Activated T-helper 1 cell treated with anti-CD3 and anti-CD28 coated beads, Interleukin-2, amount 50 U/mL, for 16 hours (primary cell): ENCODE measurements around the gene ARVCF.

Source experiments
- DNase-seq, 2 donors: peaks; one replicate each; pipeline ENCODE4 v3.0.0-alpha.2; 2020; ENCODE audit warnings: low read depth in 1 of 2, low spot score in 1 of 2

The ARVCF gene

DNA sequence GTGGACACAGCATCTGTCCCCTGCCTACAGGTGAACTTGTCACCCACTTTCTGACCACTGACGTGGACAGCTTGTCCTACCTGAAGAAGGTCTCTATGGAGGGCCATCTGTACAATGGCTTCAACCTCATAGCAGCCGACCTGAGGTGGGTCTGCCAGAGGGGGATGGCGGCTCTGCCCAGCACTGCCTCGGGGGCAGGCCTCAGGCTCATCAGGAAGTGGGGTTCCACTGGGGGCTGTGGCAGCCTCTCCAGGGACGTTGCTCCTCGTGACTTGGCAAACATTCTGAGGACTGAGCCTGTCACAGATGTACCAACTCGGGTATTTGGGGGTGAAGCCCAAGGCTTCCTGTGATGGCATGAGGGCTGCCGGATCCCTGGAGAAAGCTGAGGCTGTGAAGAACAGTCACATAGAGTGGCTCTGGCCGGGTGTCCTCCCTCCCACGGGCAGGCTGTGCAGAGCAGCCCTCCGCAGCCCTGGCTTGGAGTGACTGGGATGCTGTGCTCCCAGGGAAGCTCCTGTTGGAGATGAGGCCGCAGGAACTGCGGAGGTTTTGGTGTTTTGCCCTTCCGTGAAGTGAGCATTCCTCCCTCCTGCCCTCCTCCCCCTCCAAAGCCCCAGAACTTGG, 36.9 kb upstream of the ARVCF start:
- no peak for DNase-seq

DNA sequence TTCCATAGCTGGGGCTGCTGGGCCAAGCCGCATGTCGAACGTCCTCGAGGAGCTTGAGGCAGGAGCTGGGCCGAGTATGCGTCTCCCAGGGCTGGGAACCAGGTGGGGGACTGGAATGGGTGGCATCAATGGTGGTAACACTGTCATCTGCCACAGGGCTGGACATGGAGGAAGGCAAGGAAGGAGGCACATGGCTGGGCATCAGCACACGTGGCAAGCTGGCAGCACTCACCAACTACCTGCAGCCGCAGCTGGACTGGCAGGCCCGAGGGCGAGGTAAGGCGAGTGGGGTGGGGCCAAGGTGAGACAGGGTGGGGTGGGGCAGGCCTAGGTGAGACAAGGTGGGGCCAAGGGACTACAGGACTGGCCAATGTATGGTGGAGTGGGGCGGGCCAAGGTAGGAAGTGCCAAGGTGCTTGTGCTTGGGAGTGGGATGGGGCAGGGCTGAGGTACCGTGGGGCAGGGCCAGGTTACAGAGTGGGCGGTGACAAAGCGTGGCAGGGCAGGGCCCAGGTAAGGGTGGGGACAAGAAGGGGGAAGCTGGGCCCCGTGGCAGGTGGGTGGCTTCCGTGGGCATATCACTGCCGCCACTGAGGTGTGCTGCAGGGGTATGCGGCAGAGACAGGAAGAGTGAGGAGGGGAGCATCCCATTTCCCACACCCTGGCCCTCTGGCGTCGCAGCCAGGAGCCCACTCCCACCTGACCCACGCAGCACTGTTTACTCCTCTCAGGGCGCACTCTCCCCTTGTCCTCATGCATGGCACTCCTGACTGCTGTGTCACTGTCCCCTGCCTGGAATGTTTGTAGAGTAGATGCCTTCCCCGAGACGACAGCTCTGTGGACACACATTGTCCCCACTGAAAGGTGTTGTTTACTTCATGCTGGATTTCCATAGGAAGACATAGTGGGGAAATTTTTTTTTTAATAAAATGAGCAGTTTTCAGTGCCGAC, 36.0 kb upstream of the ARVCF start:
- DNase-seq = no peak

GRCh38 chr22:20051927-20052308, 35.3 kb upstream of the ARVCF start:
- no peak for DNase-seq

GRCh38 chr22:20046730-20047129, 30.1 kb upstream of the ARVCF start:
- DNase-seq = no peak

- DNase-seq = no peak
Measured at GRCh38 chr22:20044495-20045151, 28.0 kb upstream of the ARVCF start.

GRCh38 chr22:20043997-20044342, 27.3 kb upstream of the ARVCF start:
- no peak for DNase-seq

- no peak for DNase-seq
Measured at GRCh38 chr22:20043057-20043996, 26.7 kb upstream of the ARVCF start.

GRCh38 chr22:20040327-20041200, 23.9 kb upstream of the ARVCF start:
- DNase-seq = no peak

DNA sequence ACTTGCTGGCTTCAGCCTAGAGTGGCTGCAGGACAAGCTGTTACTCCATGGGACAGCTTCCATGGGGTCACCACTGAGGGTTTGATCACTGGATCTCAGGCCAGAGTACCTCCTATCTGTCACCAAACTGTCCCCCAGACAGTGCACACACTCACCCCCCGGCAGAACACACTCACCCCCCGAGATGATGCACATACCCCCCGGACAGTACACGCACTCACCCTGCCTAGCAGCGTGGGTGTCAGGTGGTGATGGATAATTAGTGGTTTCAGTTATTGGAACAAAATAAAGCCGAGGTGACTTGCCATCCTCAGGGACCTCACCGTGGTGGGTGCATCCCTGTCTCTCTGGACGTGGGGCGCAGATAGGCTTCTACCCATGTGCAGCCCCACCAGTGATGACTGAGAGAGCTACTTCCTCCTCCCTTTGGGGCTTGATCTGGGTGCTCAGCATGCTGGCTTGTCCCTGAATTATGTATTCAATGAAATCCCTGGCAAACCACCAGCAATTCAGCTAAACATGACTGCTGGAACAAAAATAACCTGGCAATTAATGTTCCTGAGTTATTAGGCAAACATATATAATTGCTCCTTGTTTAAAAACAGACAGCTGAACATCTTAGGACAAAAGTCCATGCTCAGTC, 23.2 kb upstream of the ARVCF start:
- DNase-seq = no peak

GRCh38 chr22:20038574-20038973, 22.0 kb upstream of the ARVCF start:
- no peak for DNase-seq

DNA sequence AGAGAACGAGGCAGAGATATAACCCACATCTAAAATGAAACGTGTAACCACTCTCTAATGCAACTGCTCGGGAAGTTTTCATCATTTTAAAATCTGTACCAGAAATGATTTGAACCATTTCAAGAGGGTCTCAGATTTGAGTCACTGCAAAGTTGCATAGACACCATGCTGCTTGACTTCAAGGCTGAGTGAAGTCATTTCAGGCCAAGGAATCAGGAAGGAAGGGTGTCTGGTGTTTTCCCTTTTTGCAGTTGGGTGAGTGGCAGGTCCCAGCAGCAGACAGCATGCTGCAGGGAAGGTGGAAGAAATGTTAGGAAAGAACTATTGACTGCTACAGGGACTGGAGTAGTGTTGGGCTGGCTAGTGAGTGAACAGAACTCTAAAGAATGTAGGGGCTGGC, 20.8 kb upstream of the ARVCF start:
- DNase-seq = no peak

DNA sequence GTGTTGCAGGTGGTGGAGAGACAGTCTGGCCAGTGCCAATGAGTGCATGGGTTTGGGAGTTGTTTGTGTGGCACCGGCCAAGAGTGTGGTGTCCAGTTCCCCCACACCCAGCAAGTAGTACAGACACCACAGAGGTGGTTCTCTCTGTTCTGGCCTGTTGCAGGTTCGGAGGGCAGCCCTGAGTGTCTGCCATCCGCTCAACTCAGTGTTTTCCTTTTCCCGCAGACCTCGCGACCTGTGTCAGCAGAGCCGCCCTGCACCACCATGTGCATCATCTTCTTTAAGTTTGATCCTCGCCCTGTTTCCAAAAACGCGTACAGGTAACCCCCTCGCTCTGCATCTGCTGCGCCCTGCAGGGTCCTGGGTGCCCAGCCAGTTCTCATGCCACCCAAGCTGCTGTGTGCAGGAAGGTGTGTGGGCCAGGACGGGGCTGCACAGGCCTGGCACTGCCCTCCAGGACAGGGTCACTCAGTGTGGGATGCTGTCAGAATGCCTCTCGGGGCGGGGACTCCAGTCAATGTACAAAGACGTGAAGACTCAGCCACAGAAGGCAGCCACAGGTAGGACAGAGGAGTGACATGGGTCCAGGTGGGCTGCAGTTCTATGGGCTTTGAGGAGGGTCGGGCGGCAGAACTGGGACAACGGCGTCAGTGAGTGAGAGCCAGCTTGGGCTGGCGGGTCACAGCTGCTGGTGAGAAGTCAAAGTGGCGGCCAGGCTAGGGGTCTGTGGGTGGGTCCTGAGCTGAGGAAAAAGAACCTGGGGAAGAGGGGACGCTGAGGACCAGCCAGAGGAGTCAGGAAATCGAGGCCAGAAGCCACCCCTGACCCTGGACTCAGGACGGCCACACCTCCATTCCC, 20.1 kb upstream of the ARVCF start:
- no peak for DNase-seq

GRCh38 chr22:20036084-20036482, 19.5 kb upstream of the ARVCF start:
- DNase-seq = no peak

DNA sequence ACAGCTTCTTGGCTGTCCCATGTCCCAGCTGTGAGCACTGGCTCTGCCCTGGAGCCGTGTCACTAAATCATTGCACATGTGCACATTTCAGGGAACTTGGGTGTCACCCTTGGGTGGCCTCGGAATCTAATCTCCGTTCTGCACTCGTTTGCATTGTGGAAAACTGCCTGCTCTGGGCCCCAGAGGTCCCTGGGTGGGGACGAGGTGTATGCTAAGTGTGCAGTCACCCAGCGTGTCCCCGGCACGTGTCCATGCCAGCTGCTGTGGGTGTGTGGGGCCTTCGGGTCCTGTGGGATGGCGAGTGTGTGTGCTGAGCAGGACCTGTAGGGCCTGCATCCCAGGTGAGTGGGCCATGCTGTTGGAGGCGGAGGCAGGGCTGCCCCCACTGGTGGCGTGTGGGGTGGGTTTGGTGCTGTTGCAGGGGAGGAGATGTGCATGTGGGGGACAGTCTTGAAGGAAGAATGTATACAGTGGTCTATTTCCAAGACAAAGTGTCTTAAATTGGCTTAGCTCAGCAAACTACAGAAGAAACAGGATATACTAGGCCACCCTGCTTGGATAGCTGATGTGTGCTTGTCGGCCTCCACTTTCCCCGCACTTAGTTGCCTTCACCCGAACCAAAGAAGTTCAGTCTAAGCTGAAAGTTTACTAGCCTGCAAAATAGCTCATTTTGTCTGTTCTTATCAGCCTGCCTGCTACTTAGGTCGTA, 18.9 kb upstream of the ARVCF start:
- DNase-seq = no peak

DNA sequence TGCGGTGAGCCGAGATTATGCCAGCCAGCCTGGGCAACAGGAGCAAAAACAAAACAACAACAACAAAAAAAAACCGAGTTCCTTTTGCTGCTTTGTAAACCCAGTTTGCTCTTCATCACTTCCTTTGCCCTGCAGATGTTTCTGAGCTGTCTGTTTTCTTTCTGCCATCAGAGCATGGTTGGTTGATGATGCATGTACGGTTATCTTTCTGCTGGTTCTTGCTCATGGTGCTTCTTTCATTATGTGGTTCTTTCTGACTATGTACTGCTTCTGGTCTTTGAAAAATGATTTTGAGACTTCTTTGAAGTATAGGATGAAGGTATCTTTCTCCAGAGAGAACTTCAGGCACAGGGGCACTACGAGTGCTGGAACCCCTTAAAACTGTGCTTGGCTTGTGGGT, 17.5 kb upstream of the ARVCF start:
- DNase-seq = no peak

DNA sequence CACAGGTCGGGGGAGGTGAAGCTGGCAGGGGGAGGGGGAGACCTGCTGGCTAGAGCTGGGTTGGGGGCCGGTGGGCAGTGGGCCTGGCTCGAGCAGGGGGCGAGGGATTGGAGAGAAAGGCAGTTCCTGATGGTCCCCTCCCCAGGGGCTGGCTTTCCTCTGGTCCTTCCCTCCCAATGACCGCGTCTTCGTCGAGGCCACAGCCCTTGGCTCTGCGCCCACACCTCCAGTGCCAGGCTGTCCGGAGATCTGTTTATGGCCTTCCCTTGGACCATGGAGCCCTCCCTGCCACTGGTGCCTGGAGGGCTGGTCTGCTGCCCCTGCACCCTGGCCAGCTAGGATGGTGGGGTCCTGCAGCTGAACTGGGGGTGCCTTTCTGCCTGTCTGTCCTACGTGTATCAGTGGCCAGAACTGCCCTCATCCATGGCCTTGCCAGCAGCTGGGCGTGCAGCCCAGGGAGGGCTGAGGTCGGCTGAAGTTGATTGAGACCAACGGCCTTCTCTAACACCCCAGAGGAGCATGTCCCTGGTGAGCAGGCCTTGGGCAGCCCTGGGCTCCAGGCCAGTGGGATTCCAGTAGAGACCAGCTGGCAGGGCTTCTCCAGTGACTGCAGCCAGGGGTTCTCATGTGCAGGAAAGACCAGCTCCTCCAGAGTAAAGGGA, 16.6 kb upstream of the ARVCF start:
- DNase-seq = no peak

DNA sequence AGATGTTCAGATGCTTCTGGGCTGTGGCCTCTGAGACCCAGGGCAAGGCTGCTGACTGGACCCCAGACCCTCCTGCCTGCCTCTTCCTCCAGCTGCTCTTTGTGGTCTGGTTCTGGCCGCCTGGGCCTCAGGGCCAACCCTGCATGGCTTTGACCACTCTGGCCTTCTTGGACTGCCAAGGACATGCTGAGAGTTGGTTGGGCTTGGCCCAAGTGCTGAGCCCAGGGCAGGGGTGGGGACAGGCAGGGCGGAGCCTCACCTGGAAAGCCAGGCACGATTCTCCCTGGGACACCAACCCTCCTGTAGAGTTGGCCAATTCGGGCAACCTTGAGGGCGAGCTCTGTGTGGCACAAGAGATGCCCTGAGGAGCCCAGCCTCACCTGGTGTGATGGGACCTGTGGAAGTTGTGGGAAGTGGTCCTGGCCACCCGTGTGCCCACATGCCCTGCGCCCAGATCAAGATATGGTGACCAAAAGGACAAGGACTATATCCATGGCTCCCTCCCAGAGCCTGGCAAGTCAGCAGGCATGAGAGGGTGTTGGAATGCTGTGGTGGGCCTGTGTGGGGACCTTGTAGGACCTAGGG, 15.9 kb upstream of the ARVCF start:
- DNase-seq = no peak
